ENCODE results near the gene NEK6. TPM values are rescaled to one million over a fixed set of nuclear protein-coding genes. Genes with fewer than 3 reads are reported as not detected.

The NEK6 gene
- total and polyA plus RNA-seq, 2 of the 8 experiments (the other 6 are each of a cell fraction or from before 2014, with no cell fraction given), result 17.7 to 19.7 TPM

- ChIA-PET POLR2A (ENCODE audit: partially characterized antibody) (interaction anchor here (1.1 to 3.2 kb wide), 2 partner anchors 11 to 37 kb away, joined by 3 to 15 read pairs; no protein-coding TSS in a partner anchor), CTCF (ENCODE audit: partially characterized antibody) (interaction anchor here (0.5 to 1.8 kb wide), 6 partner anchors 11 to 299 kb away, joined by 3 to 5 read pairs (median 4); no protein-coding TSS in a partner anchor)
- H3K18ac ChIP-seq (ENCODE audit: extremely low read depth, low read length), result no peak overlapping the region
- no peak overlapping the region for H4K5ac ChIP-seq (ENCODE audit: insufficient read length, low read depth, low read length)
- no peak overlapping the region for H4K8ac ChIP-seq (ENCODE audit: extremely low read depth, insufficient read depth, low read length)
- H2BK15ac ChIP-seq (ENCODE audit: low read length), result no peak overlapping the region
- no peak overlapping the region for H3K4ac ChIP-seq (replicated peaks; ENCODE audit: insufficient read length, low read depth, low read length)
- no peak for DNase-seq (ENCODE audit: low read depth in 1 of 2, low spot score in 2 of 2)
- no peak overlapping the region for H2AFZ ChIP-seq (ENCODE audit: low read length)
- no peak overlapping the region for H2BK12ac ChIP-seq (ENCODE audit: low read depth, low read length)
- no peaks in the 10 kb centered on the region for H3K79me2 ChIP-seq (ENCODE audit: control insufficient read depth in 1 of 2, insufficient read depth in 2 of 2, low read length in 2 of 2)
- H3K23me2 ChIP-seq (ENCODE audit: low read depth, low read length), result no peaks in the 10 kb centered on the region
- H3K4me1 ChIP-seq (replicated peaks in 1 of 4; ENCODE audit: control insufficient read depth in 3 of 4, insufficient read depth in 4 of 4, low read length in 3 of 4), result peaks cover 0 to 22% (median 12%) of the 10 kb centered on the region in 4 experiments; a peak in 5 of 7 replicates
- no peak overlapping the region for H2BK20ac ChIP-seq (ENCODE audit: low read length)
- H4K20me1 ChIP-seq (replicated peaks in 1 of 2; ENCODE audit: control insufficient read depth in 1 of 2, insufficient read depth in 2 of 2, low read length in 2 of 2), result peaks cover 3 to 14% of the 10 kb centered on the region in 2 experiments
- no peak for FAIRE-seq
- 68% methylated on average over 11 of the region's 13 CpGs; no CpG with 5 or more reads in 1 of the 2 experiments for WGBS, 2 experiments (ENCODE audit: extremely low coverage in 1 of 2, insufficient coverage in 1 of 2, insufficient read length in 1 of 2, insufficient replicate concordance in 2 of 2, low coverage in 1 of 2, low lambda C conversion rate in 2 of 2, missing lambda C conversion rate in 1 of 2)
- H3K36me3 ChIP-seq (ENCODE audit: control insufficient read depth in 2 of 4, insufficient read depth in 4 of 4, low read length in 3 of 4), result no peaks in the 10 kb centered on the region
- H3K4me2 ChIP-seq (ENCODE audit: insufficient read depth in 1 of 2, low read depth in 2 of 2, low read length in 2 of 2), result peak overlapping the region in 1 of 2 experiments; percentile 22; a peak in 1 of 4 replicates
- H3K9me3 ChIP-seq (ENCODE audit: insufficient read depth in 2 of 2, low read depth in 1 of 2, low read length in 1 of 2), result no peaks in the 10 kb centered on the region; a peak in 2 of 4 replicates
- no peak overlapping the region for H3K9ac ChIP-seq (replicated peaks in 1 of 4; ENCODE audit: extremely low read depth in 1 of 4, low read depth in 3 of 4, low read length in 3 of 4)
- no peak overlapping the region for H3K14ac ChIP-seq (ENCODE audit: insufficient read length)
- 0 out of 2 replicates have a peak overlapping the region, but pooled peaks have one; percentile 49 for H3K27ac ChIP-seq (ENCODE audit: low read depth, low read length)
- no peak overlapping the region for H3K4me3 ChIP-seq (ENCODE audit: extremely low read depth in 1 of 4, insufficient read depth in 2 of 4, low read depth in 3 of 4, low read length in 4 of 4)
- H3K27me3 ChIP-seq (replicated peaks in 1 of 4; ENCODE audit: control insufficient read depth in 3 of 4, extremely low read depth in 1 of 4, insufficient read depth in 3 of 4, low read length in 3 of 4), result no peaks in the 10 kb centered on the region
- H3K79me1 ChIP-seq (ENCODE audit: low read depth, low read length), result no peaks in the 10 kb centered on the region
- H2BK120ac ChIP-seq (replicated peaks; ENCODE audit: low read depth, low read length), result no peak overlapping the region
- H2AK5ac ChIP-seq (ENCODE audit: low read depth, low read length), result no peak overlapping the region
- no peak overlapping the region for H3K23ac ChIP-seq (ENCODE audit: insufficient read length)
- no peak overlapping the region for H3K56ac ChIP-seq (replicated peaks; ENCODE audit: insufficient read length, low read depth, low read length)
- H2BK5ac ChIP-seq (ENCODE audit: low read depth, low read length), result no peak overlapping the region
- no peak overlapping the region for H4K91ac ChIP-seq (replicated peaks; ENCODE audit: insufficient read length, low read length)
- TF ChIP-seq KDM1A (IDR thresholded peaks at IDR 0.05; ENCODE audit: borderline replicate concordance, low read length), result no peak
- TF ChIP-seq SIN3A (conservative IDR thresholded peaks at IDR 0.05 in 1 of 2, IDR thresholded peaks at IDR 0.05 in 1 of 2; ENCODE audit: low read depth in 1 of 2, low read length in 2 of 2), result no peak
- TF ChIP-seq TBP (IDR thresholded peaks at IDR 0.05; ENCODE audit: low read depth, low read length), result no peak
- no peak for TF ChIP-seq TCF12 (IDR thresholded peaks at IDR 0.05; ENCODE audit: low read depth, low read length)
- TF ChIP-seq NRF1 (IDR thresholded peaks at IDR 0.05; ENCODE audit: low read depth, low read length), result no peak
- no peak for TF ChIP-seq BCL11A (IDR thresholded peaks at IDR 0.05; ENCODE audit: low read depth in 2 of 2, low read length in 2 of 2)
- TF ChIP-seq SIX5 (IDR thresholded peaks at IDR 0.05; ENCODE audit: low read depth, low read length), result no peak
- no peak for TF ChIP-seq CTCF (IDR thresholded peaks at IDR 0.05; ENCODE audit: control extremely low read depth in 1 of 3, insufficient read depth in 1 of 3, low read depth in 1 of 3, low read length in 3 of 3)
- TF ChIP-seq SIRT6 (IDR thresholded peaks at IDR 0.05; ENCODE audit: low read length), result no peak
- no peak for TF ChIP-seq NANOG (IDR thresholded peaks at IDR 0.05; ENCODE audit: insufficient read depth, low read depth, low read length, poor library complexity, severe bottlenecking)
- TF ChIP-seq GTF2F1 (IDR thresholded peaks at IDR 0.05; ENCODE audit: borderline replicate concordance, low read depth, low read length), result no peak
Observed at GRCh38 chr9:124339603-124340146, 81.9 kb downstream of the NEK6 start.

Measured in H1 (cell line).